DND-41 (cell line): Measurements from ENCODE around the gene DDX39B.

Source experiments
- CTCF ChIP-seq: IDR thresholded peaks from 2 replicates; pipeline ENCODE4 v1.5.1; 2012; ENCODE audit warnings: borderline replicate concordance, low read length, moderate library complexity, mild to moderate bottlenecking; ENCODE audit not compliant: poor library complexity, severe bottlenecking; ENCODE audit errors: extremely low read depth
- EZH2 ChIP-seq: IDR thresholded peaks from 3 replicates; pipeline ENCODE4 v1.6.1; 2012; ENCODE audit warnings: borderline replicate concordance, low read depth, mild to moderate bottlenecking, moderate library complexity, low read length, inconsistent platforms; ENCODE audit not compliant: severe bottlenecking

- TF ChIP-seq CTCF, result no peak
- no peak for TF ChIP-seq EZH2
These were observed 14.5 kb upstream of the DDX39B start for GRCh38 chr6:31556307-31556706.
